ENCODE data around the gene FSD1. TPM values are rescaled to one million over a fixed set of nuclear protein-coding genes. Genes with fewer than 3 reads are reported as not detected.
"Not testable (repeated sequence)": the region's sequence is repeated elsewhere in the genome, so short reads cannot be mapped to it uniquely, and the experiment has no call there.

Gene FSD1
- total and polyA plus RNA-seq, 2 experiments from 2014 or later = 5.8 TPM

GRCh38 chr19:4267901-4268815 lies 36.2 kb upstream of the FSD1 start:
- H3K9ac ChIP-seq = no peak overlapping the region
- in situ Hi-C loops (cut with MboI) = no loop called here
- WGBS, 2 experiments (ENCODE audit: low coverage in 1 of 2, low lambda C conversion rate in 2 of 2, missing lambda C conversion rate in 2 of 2) = 85 to 90% methylated on average over 27 to 30 of the region's 30 CpGs
- H3K36me3 ChIP-seq (ENCODE audit: low read depth) = peaks cover 4% of the 10 kb centered on the region; the same call in 1 of the 2 replicates
- H3F3A ChIP-seq (ENCODE audit: insufficient read depth) = no peaks in the 10 kb centered on the region
- H2AFZ ChIP-seq = no peak overlapping the region
- H3K27me3 ChIP-seq (replicated peaks; ENCODE audit: insufficient read depth) = no peaks in the 10 kb centered on the region
- no peak for DNase-seq
- H3K4me2 ChIP-seq (ENCODE audit: unreplicated experiment) = no peak overlapping the region
- no peak overlapping the region for H3K4me3 ChIP-seq
- no peaks in the 10 kb centered on the region for H3K79me2 ChIP-seq (ENCODE audit: insufficient read depth)
- no peaks in the 10 kb centered on the region for H4K20me1 ChIP-seq (ENCODE audit: insufficient read depth)
- no peaks in the 10 kb centered on the region for H3K4me1 ChIP-seq (ENCODE audit: insufficient read depth)
- no peak for TF ChIP-seq EZH2 (IDR thresholded peaks at IDR 0.05; ENCODE audit: insufficient read depth, poor library complexity, severe bottlenecking)
- no peak overlapping the region for H3K27ac ChIP-seq
- no peaks in the 10 kb centered on the region for H3K9me2 ChIP-seq (ENCODE audit: insufficient read depth)
- H3K9me3 ChIP-seq (ENCODE audit: low read depth) = no peaks in the 10 kb centered on the region

- no peak for DNase-seq
- no peak overlapping the region for H2AFZ ChIP-seq
- TF ChIP-seq EZH2 (IDR thresholded peaks at IDR 0.05; ENCODE audit: insufficient read depth, poor library complexity, severe bottlenecking) (no peak), EZH2phosphoT487 (IDR thresholded peaks at IDR 0.05; ENCODE audit: insufficient read depth, low read depth) (no peak)
- in situ Hi-C loops (cut with MboI) = no loop called here
- no peaks in the 10 kb centered on the region for H3K79me2 ChIP-seq (ENCODE audit: insufficient read depth)
- no peak overlapping the region for H3K9ac ChIP-seq
- H4K20me1 ChIP-seq (ENCODE audit: insufficient read depth) = no peaks in the 10 kb centered on the region
- H3K4me3 ChIP-seq = no peak overlapping the region
- H3K4me2 ChIP-seq (ENCODE audit: unreplicated experiment) = no peak overlapping the region
- no peaks in the 10 kb centered on the region for H3K4me1 ChIP-seq (ENCODE audit: insufficient read depth)
- no peaks in the 10 kb centered on the region for H3K9me3 ChIP-seq (ENCODE audit: low read depth)
- H3K27ac ChIP-seq = no peak overlapping the region
- no peaks in the 10 kb centered on the region for H3F3A ChIP-seq (ENCODE audit: insufficient read depth)
- 0 out of 2 replicates have a peak, but pooled peaks cover 4% of the 10 kb centered on the region for H3K36me3 ChIP-seq (ENCODE audit: low read depth)
- 86 to 88% methylated on average over 13 of the region's 13 CpGs for WGBS, 2 experiments (ENCODE audit: low coverage in 1 of 2, low lambda C conversion rate in 2 of 2, missing lambda C conversion rate in 2 of 2)
- H3K9me2 ChIP-seq (ENCODE audit: insufficient read depth) = no peaks in the 10 kb centered on the region
- no peaks in the 10 kb centered on the region for H3K27me3 ChIP-seq (replicated peaks; ENCODE audit: insufficient read depth)
Measured at GRCh38 chr19:4268816-4269430, 35.5 kb upstream of the FSD1 start.

DNA sequence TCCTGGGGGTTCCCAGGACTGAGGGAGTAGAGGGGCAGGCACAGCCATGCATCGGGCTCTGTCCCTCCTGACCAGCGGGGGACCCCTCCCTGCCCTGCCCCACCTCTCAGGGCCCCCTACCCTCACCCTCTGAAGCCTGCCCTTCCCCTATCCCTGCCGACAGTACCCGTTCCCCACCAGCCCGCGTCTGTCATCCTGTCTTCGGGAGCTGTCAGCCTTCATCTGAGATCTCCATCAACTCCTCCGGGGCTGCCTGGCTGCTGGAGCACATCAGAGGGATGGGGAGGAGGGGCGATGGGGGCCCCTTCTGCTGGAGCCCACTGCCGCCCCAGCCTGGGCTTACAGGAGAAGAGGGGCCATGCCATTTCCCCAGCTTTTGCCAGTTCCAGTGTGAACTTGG lies 31.5 kb upstream of the FSD1 start:
- H3F3A ChIP-seq (ENCODE audit: insufficient read depth) = no peaks in the 10 kb centered on the region
- no peaks in the 10 kb centered on the region for H3K4me1 ChIP-seq (ENCODE audit: insufficient read depth)
- DNase-seq = no peak
- H3K9ac ChIP-seq = no peak overlapping the region
- H3K36me3 ChIP-seq (ENCODE audit: low read depth) = no peaks in the 10 kb centered on the region
- no peak overlapping the region for H3K27ac ChIP-seq
- H2AFZ ChIP-seq = no peak overlapping the region
- peaks cover 5% of the 10 kb centered on the region for H3K27me3 ChIP-seq (replicated peaks; ENCODE audit: insufficient read depth)
- no peaks in the 10 kb centered on the region for H3K79me2 ChIP-seq (ENCODE audit: insufficient read depth)
- H3K4me2 ChIP-seq (ENCODE audit: unreplicated experiment) = no peak overlapping the region
- TF ChIP-seq EZH2 (IDR thresholded peaks at IDR 0.05; ENCODE audit: insufficient read depth, poor library complexity, severe bottlenecking) (no peak), EZH2phosphoT487 (IDR thresholded peaks at IDR 0.05; ENCODE audit: insufficient read depth, low read depth) (no peak)
- H3K4me3 ChIP-seq = no peak overlapping the region
- no peaks in the 10 kb centered on the region for H3K9me3 ChIP-seq (ENCODE audit: low read depth)
- 56 to 58% methylated on average over 9 to 10 of the region's 10 CpGs for WGBS, 2 experiments (ENCODE audit: low coverage in 1 of 2, low lambda C conversion rate in 2 of 2, missing lambda C conversion rate in 2 of 2)
- in situ Hi-C loops (cut with MboI) = no loop called here
- H3K9me2 ChIP-seq (ENCODE audit: insufficient read depth) = no peaks in the 10 kb centered on the region
- H4K20me1 ChIP-seq (ENCODE audit: insufficient read depth) = no peaks in the 10 kb centered on the region

GRCh38 chr19:4274321-4274686 lies 30.1 kb upstream of the FSD1 start:
- H4K20me1 ChIP-seq (ENCODE audit: insufficient read depth); H3K27ac ChIP-seq; H3K79me2 ChIP-seq (ENCODE audit: insufficient read depth); H3K27me3 ChIP-seq (replicated peaks; ENCODE audit: insufficient read depth); H3F3A ChIP-seq (ENCODE audit: insufficient read depth); H3K9me3 ChIP-seq (ENCODE audit: low read depth); in situ Hi-C loops (cut with MboI); H3K9me2 ChIP-seq (ENCODE audit: insufficient read depth); DNase-seq; H3K4me2 ChIP-seq (ENCODE audit: unreplicated experiment); H3K4me1 ChIP-seq (ENCODE audit: insufficient read depth); H2AFZ ChIP-seq; H3K36me3 ChIP-seq (ENCODE audit: low read depth); H3K4me3 ChIP-seq; H3K9ac ChIP-seq: not testable (repeated sequence)
- 68% methylated on average over 6 of the region's 6 CpGs for WGBS, 2 experiments (ENCODE audit: low coverage in 1 of 2, low lambda C conversion rate in 2 of 2, missing lambda C conversion rate in 2 of 2)
